ENCODE measurements around the gene RGS6.

- no peak for TF ChIP-seq CTCF (IDR thresholded peaks at IDR 0.05)
- TF ChIP-seq POLR2A (IDR thresholded peaks at IDR 0.05), result no peak
- no peak for TF ChIP-seq POLR2AphosphoS5 (IDR thresholded peaks at IDR 0.05)
Observed at GRCh38 chr14:72196237-72197015, 264.2 kb downstream of the RGS6 start.

Data from breast epithelium (tissue), 3 donors.